Right lung (tissue), 5 donors: ENCODE results near the gene PRXL2B. TPM values are rescaled to one million over a fixed set of nuclear protein-coding genes. Genes with fewer than 3 reads are reported as not detected.

Source experiments
- DNase-seq, 2 donors: peaks; one replicate each; pipeline ENCODE4 v3.0.0-alpha.2; 2013
- polyA plus RNA-seq, 5 donors: library from polyadenylated mRNA; unstranded; fragments of 120-200 nt; gene quantifications; one replicate each; pipeline versions ENCODE4 v1.2.1 to v1.2.3, GENCODE V29; 2013; ENCODE audit warnings: inconsistent platforms in 1 of 5, low replicate concordance in 1 of 5; ENCODE audit not compliant: insufficient read length in 5 of 5, insufficient read depth in 1 of 5

The PRXL2B gene
- polyA plus RNA-seq, 5 donors, result 30.1 to 68.6 (median 43.5) TPM

DNA sequence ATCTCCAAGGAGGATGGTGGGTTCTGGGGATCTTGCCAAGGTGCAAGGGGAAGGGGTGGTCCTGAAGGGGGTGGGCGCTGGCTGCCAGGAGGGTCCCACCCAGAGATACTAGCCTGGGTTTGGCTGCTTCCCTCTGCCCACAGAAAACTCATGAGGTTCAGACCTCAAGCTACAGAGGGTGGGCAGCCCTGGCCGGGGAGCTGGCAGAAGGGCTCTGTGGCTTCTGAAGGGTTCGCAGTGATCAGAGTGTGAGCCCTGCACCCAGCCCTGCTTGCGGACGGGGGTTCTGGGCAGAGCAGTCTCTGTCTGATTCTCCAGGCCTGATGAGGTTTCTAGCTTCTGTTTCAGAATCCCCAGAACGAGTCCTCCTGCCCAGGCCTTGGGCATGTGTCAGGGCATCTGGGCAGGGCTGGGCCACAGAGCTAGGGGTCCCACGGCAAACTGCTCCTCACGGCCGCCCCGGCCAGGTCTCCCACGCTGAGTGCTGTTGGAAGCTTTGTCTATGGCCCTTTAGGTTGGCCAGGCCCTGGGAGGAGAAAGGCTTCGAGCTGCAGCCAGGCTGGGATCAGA is 46.9 kb downstream of the PRXL2B start:
- no peak for DNase-seq

- no peak for DNase-seq
Measured at GRCh38 chr1:2633936-2634491, 47.4 kb downstream of the PRXL2B start.

- DNase-seq, result no peak
Measured at GRCh38 chr1:2635361-2636010, 48.9 kb downstream of the PRXL2B start.

GRCh38 chr1:2636733-2637132 is 50.2 kb downstream of the PRXL2B start:
- no peak for DNase-seq

DNA sequence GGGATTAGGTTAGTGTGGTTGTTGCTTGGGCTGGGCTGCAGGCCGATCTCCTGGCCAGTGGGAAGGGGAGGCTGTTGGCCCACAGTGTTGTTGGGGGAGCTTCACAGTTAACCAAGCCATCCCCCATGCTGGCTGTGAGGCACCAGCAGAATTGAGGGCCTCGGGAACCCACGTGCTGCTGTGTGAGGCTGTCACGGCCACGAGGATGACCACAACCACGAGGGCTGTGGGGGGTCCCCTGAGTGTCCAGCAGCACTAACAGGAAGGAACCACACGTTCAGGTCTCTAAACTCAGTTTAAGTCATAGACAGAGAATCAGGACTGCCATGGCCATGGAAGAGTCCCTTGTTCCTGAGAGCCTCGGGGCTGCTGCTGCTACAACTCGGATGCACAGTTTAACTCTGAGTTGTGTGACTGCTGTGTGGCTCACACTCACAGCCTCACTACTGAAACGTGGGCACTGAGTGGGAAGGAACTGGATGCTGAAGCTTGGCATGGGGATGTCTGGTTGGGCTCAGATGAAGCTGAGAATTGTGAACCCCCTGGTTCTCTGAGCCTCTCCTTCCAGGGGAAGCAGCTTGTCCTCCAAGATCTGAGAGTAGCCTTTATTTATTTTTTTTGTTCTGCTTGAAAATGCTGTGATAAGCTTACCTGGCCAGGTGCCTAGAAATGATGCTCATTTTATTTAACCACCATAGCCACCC is 51.0 kb downstream of the PRXL2B start:
- no peak for DNase-seq

DNA sequence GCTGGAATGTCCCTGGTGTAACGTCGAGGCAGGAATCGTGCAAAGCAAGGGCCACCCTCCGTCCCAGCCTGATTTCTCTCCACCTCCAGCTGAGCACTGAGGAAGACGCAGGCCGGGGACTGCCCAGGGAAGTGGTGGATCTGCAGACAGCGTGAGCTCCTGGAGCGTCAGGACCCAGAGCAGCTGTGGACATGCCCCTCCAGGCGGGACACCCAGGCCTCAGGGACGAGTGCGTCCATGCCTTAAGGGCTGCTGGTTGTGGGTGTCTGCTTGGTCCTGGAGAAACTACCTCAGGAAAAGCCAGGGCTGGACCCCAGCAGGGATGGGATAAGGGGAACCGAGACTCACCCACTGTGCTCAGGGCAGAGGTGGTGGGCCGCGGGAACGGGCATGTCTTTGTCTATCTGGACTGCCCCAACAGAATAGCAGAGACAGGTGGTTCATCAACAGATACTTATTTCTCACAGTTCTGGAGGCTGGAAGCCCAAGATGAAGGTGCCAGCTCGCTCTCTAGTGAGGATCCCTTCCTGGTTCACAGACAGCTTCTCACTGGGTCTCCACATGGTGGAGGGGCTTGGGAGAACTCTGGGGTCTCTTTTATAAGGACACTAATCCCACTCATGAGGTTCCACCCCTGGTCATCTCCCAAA is 52.0 kb downstream of the PRXL2B start:
- DNase-seq, result no peak

GRCh38 chr1:2639203-2639602 is 52.6 kb downstream of the PRXL2B start:
- DNase-seq, result no peak

GRCh38 chr1:2639607-2640521 is 53.3 kb downstream of the PRXL2B start:
- no peak for DNase-seq

- no peak for DNase-seq
Measured at GRCh38 chr1:2640626-2641025, 54.0 kb downstream of the PRXL2B start.

Other genes starting within 250 kb of the PRXL2B start
- gene MORN1, start 195.2 kb upstream of the PRXL2B start, polyA plus RNA-seq, result 10 to 100 TPM in 4 of 5 donors, 1 to 10 TPM in 1; 9.7 to 16.3 (median 14.9) TPM
- 100 to 1,000 TPM in 4 of 5 donors, 10 to 100 TPM in 1; 99.8 to 109 (median 104) TPM for gene RER1, start 194.9 kb upstream of the PRXL2B start, polyA plus RNA-seq
- 10 to 100 TPM; 14.7 to 24.8 (median 18.3) TPM for gene PEX10, start 174.2 kb upstream of the PRXL2B start, polyA plus RNA-seq
- 1 to 10 TPM; 2.7 to 5.8 (median 3.4) TPM for gene PLCH2, start 110.5 kb upstream of the PRXL2B start, polyA plus RNA-seq
- gene PANK4, start 60.2 kb upstream of the PRXL2B start, polyA plus RNA-seq, result 10 to 100 TPM; 20.2 to 29.0 (median 26.4) TPM
- under 1 TPM; 0.27 to 0.93 (median 0.43) TPM for gene HES5, start 56.5 kb upstream of the PRXL2B start, polyA plus RNA-seq
- 10 to 100 TPM; 19.5 to 34.0 (median 25.7) TPM for gene TNFRSF14, start 30.4 kb upstream of the PRXL2B start, polyA plus RNA-seq
- 1 to 10 TPM; 2.6 to 6.5 (median 3.9) TPM for gene MMEL1, start 46.2 kb downstream of the PRXL2B start, polyA plus RNA-seq
- under 1 TPM; 0.65 to 0.85 (median 0.71) TPM for gene TTC34, start 214.9 kb downstream of the PRXL2B start, polyA plus RNA-seq